IMR-90 (cell line): ENCODE results near the gene CITED4. TPM values are rescaled to one million over a fixed set of nuclear protein-coding genes. Genes with fewer than 3 reads are reported as not detected.

Experiments used
- ATAC-seq: fragments of 200-7000 bp; cut with Tn5 transposase; 2 replicates; pipeline ENCODE4 v1.9.1; 2020; ENCODE audit warnings: low read depth, mild to moderate bottlenecking, moderate library complexity
- BruUV-seq: library from RNA; stranded (reverse); fragments of 400-500 nt; replicated peaks from 2 replicates; lab custom pipeline; 2021; lab: Mats Ljungman, UMichigan
- CTCF ChIA-PET: fragments of 300-600 bp; formaldehyde crosslinking; extraction: SDS; loops from one replicate; lab custom pipeline; 2021; ENCODE audit warnings: antibody characterized with exemption; lab: Yijun Ruan, JAX
- POLR2A ChIA-PET: fragments of 300-600 bp; sonication (Branson Sonifier 250); formaldehyde crosslinking; loops from one replicate; lab custom pipeline; 2022; ENCODE audit warnings: antibody characterized with exemption; ENCODE audit not compliant: unreplicated experiment; lab: Charles Lee
- DNase-seq: peaks from one replicate; pipeline ENCODE4 v3.0.0; 2013
- H2AFZ ChIP-seq: replicated peaks from 2 replicates; pipeline ENCODE3; 2013; ENCODE audit warnings: low read length, mild to moderate bottlenecking; ENCODE audit not compliant: poor library complexity
- H2AK5ac ChIP-seq: 2 replicates; pipeline ENCODE4 v1.6.1; 2013; ENCODE audit warnings: low read depth, low read length, inconsistent platforms
- H2AK9ac ChIP-seq: replicated peaks from 2 replicates; pipeline ENCODE3; 2013; ENCODE audit warnings: mild to moderate bottlenecking, low read depth, low read length, moderate library complexity; ENCODE audit not compliant: poor library complexity
- H2BK120ac ChIP-seq: 2 replicates; pipeline ENCODE4 v1.6.1; 2013; ENCODE audit warnings: low read depth, low read length, inconsistent platforms
- H2BK15ac ChIP-seq: 3 replicates; pipeline ENCODE4 v1.6.1; 2013; ENCODE audit warnings: low read depth, low read length, inconsistent platforms
- H2BK20ac ChIP-seq: 2 replicates; pipeline ENCODE4 v1.6.1; 2013; ENCODE audit warnings: low read depth, mild to moderate bottlenecking, inconsistent platforms, low read length, moderate library complexity
- H2BK5ac ChIP-seq: 2 replicates; pipeline ENCODE4 v1.6.1; 2013; ENCODE audit warnings: mild to moderate bottlenecking, low read depth, low read length, inconsistent platforms; ENCODE audit not compliant: poor library complexity, severe bottlenecking
- H3K14ac ChIP-seq: replicated peaks from 2 replicates; pipeline ENCODE4 v1.6.1; 2013; ENCODE audit warnings: low read depth, low read length, inconsistent platforms
- H3K18ac ChIP-seq: 2 replicates; pipeline ENCODE4 v1.6.1; 2013; ENCODE audit warnings: low read depth, low read length, control low read depth
- H3K23ac ChIP-seq: 2 replicates; pipeline ENCODE4 v1.6.1; 2013; ENCODE audit warnings: low read depth, low read length, inconsistent platforms
- H3K27ac ChIP-seq: 2 replicates; pipeline ENCODE4 v1.5.1; 2013; ENCODE audit warnings: mild to moderate bottlenecking, control low read depth, low read length; ENCODE audit not compliant: insufficient read depth
- H3K27me3 ChIP-seq: 2 replicates; pipeline ENCODE4 v1.6.1; 2013; ENCODE audit warnings: low read length; ENCODE audit not compliant: control insufficient read depth, insufficient read depth
- H3K36me3 ChIP-seq: 2 replicates; pipeline ENCODE4 v1.6.1; 2013; ENCODE audit warnings: low read length, mixed read lengths; ENCODE audit not compliant: control insufficient read depth, insufficient read depth
- H3K4ac ChIP-seq: 2 replicates; pipeline ENCODE4 v1.6.1; 2013; ENCODE audit warnings: low read depth, low read length, inconsistent platforms
- H3K4me1 ChIP-seq: 2 replicates; pipeline ENCODE4 v1.6.1; 2013; ENCODE audit warnings: low read length, mixed read lengths; ENCODE audit not compliant: control insufficient read depth, insufficient read depth
- H3K4me2 ChIP-seq: 2 replicates; pipeline ENCODE4 v1.6.1; 2013; ENCODE audit warnings: low read depth, mild to moderate bottlenecking, control low read depth, low read length, moderate library complexity
- H3K4me3 ChIP-seq: 2 replicates; pipeline ENCODE4 v1.5.1; 2013; ENCODE audit warnings: low read depth, mild to moderate bottlenecking, control low read depth, low read length, moderate library complexity; ENCODE audit not compliant: insufficient read depth
- H3K56ac ChIP-seq: 2 replicates; pipeline ENCODE4 v1.6.1; 2013; ENCODE audit warnings: low read length, inconsistent platforms; ENCODE audit not compliant: insufficient read depth; ENCODE audit errors: extremely low read depth
- H3K79me1 ChIP-seq, 2 experiments: 2 replicates each; pipeline ENCODE4 v1.6.1; 2013; ENCODE audit warnings: low read length in 2 of 2, inconsistent platforms in 1 of 2, low read depth in 1 of 2
- H3K9ac ChIP-seq: 2 replicates; pipeline ENCODE4 v1.6.1; 2013; ENCODE audit warnings: low read depth, low read length, control low read depth
- H3K9me1 ChIP-seq: 2 replicates; pipeline ENCODE4 v1.6.1; 2013; ENCODE audit warnings: low read length, inconsistent platforms; ENCODE audit not compliant: insufficient read depth
- H3K9me3 ChIP-seq: 2 replicates; pipeline ENCODE4 v1.6.1; 2013; ENCODE audit warnings: low read length; ENCODE audit not compliant: control insufficient read depth, insufficient read depth
- H4K20me1 ChIP-seq: 2 replicates; pipeline ENCODE4 v1.6.1; 2013; ENCODE audit warnings: low read length, inconsistent platforms; ENCODE audit not compliant: insufficient read depth
- H4K5ac ChIP-seq: 2 replicates; pipeline ENCODE4 v1.6.1; 2013; ENCODE audit warnings: mild to moderate bottlenecking, low read depth, low read length, control low read depth
- H4K8ac ChIP-seq, 2 experiments: 2 replicates each; pipeline ENCODE4 v1.6.1; 2013; ENCODE audit warnings: low read depth in 2 of 2, low read length in 2 of 2, control low read depth in 1 of 2, inconsistent platforms in 1 of 2
- H4K91ac ChIP-seq: 2 replicates; pipeline ENCODE4 v1.6.1; 2013; ENCODE audit warnings: low read depth, low read length, inconsistent platforms; ENCODE audit not compliant: insufficient read depth
- SMC3 ChIP-seq: fragments of 150-350 bp; IDR thresholded peaks from 2 replicates; pipeline ENCODE4 v1.6.1; 2016; ENCODE audit warnings: low read depth, mild to moderate bottlenecking, antibody characterized with exemption, low read length, moderate library complexity
- WGBS, 2 experiments: methylation state at CpG; one replicate each; pipeline versions ENCODE4 v1.1.5 to v1.1.7; 2013; ENCODE audit warnings: missing lambda C conversion rate in 2 of 2; ENCODE audit not compliant: insufficient read length in 1 of 2; ENCODE audit errors: extremely low coverage in 2 of 2; 5-methylcytosine and 5-hydroxymethylcytosine counted together
- dilution Hi-C: fragments of 300-500 bp; cut with HindIII; formaldehyde crosslinking; loops from one replicate; pipeline ENCODE4 v1.14.3; 2018; ENCODE audit warnings: low sequenced_read_pairs; ENCODE audit not compliant: unreplicated experiment
- in situ Hi-C: fragments of 300-500 bp; cut with MboI; formaldehyde crosslinking; loops from 3 replicates; pipeline ENCODE4 v1.14.3; 2019; ENCODE audit warnings: low sequenced_read_pairs, inconsistent platforms, mixed read lengths
- intact Hi-C: fragments of 100-400 bp; cut with micrococcal nuclease; formaldehyde crosslinking; loops from 2 replicates; pipeline ENCODE4 v1.10.0; 2022
- polyA plus RNA-seq, 3 experiments: library from polyadenylated mRNA; depleted of rRNA; stranded (reverse); fragments of >200 nt; gene quantifications; 2 replicates each; pipeline ENCODE4 v1.2.3, GENCODE V29; 2012; ENCODE audit warnings: low replicate concordance in 1 of 3
- total RNA-seq: library from RNA; depleted of rRNA; stranded (reverse); fragments of >200 nt; gene quantifications from 2 replicates; pipeline ENCODE4 v1.2.3, GENCODE V29; 2012

Gene CITED4
- total and polyA plus RNA-seq, 2 of the 4 experiments (the other 2 are of a cell fraction): under 0.01 to 1.6 TPM

DNA sequence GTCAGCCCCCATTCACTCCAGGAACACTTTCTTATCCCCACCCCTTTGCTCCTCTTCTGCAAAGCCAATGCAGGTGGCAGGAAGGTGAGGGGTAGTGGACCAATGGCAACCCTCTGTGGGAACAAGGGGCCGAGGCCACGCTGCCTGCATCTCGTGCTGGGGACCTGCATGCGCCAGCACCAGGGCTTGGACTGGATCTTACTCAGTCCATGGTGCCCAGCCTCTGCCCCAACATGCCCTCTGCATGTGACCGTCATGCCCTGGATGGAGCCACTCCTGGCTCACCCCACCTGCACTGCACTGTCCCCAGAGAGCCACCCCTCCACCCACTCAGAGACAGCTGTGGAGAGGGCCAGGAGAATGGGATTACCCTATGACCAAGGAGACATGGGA is 22.2 kb downstream of the CITED4 start:
- WGBS, 2 experiments: no CpG with 5 or more reads among the region's 5 CpGs
- H3K4me3 ChIP-seq: no peak overlapping the region
- ATAC-seq: no peak
- no TSS peak for BruUV-seq
- in situ Hi-C loops: loop anchor here (10.0 kb wide), 1 partner anchor 215 kb away; no protein-coding TSS in a partner anchor
- no peak overlapping the region for H3K9ac ChIP-seq
- H2BK20ac ChIP-seq: no peak overlapping the region
- no peak for TF ChIP-seq SMC3
- dilution Hi-C loops: no loop called here
- H4K20me1 ChIP-seq: no peaks in the 10 kb centered on the region; the same call in 1 of the 2 replicates
- POLR2A ChIA-PET: no interaction called here
- no peak overlapping the region for H2AK5ac ChIP-seq
- peaks cover 28% of the 10 kb centered on the region for H3K27me3 ChIP-seq
- no peak overlapping the region for H3K14ac ChIP-seq
- CTCF ChIA-PET: no interaction called here
- no peak overlapping the region for H3K4ac ChIP-seq
- H3K27ac ChIP-seq: no peak overlapping the region
- no peaks in the 10 kb centered on the region for H3K4me1 ChIP-seq
- H3K56ac ChIP-seq: no peak overlapping the region
- no peak for DNase-seq
- intact Hi-C loops: no loop called here
- no peak overlapping the region for H2AFZ ChIP-seq
- no peak overlapping the region for H2BK120ac ChIP-seq
- no peaks in the 10 kb centered on the region for H3K9me1 ChIP-seq
- H4K8ac ChIP-seq: no peak overlapping the region
- H4K5ac ChIP-seq: no peak overlapping the region
- peaks cover 12% of the 10 kb centered on the region for H3K9me3 ChIP-seq
- H2AK9ac ChIP-seq: no peak overlapping the region
- no peak overlapping the region for H3K23ac ChIP-seq
- H3K18ac ChIP-seq: no peak overlapping the region
- no peaks in the 10 kb centered on the region for H3K36me3 ChIP-seq
- H2BK15ac ChIP-seq: no peak overlapping the region
- no peak overlapping the region for H3K4me2 ChIP-seq
- no peak overlapping the region for H4K91ac ChIP-seq
- no peaks in the 10 kb centered on the region for H3K79me1 ChIP-seq
- H2BK5ac ChIP-seq: no peak overlapping the region
